ENCODE results near the gene SATB1.

Gene SATB1

DNA sequence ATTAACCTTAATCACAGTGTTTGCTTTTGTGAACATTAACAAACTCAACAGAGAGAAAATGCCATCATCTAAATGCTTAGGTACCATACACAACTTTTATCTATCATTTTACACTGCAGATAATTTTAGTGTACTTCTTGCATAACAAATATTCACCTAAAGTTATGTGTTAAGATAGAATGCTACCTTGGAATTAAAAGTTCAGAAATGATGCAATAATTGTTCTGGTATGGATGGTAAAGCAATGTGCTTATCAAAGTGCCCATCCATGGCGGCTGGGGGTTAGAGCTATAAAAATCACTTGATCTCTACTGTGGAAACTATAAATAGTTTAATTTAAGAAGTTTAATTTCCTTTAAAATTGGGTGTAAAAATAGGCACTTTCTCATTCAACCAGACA, 28.7 kb downstream of the SATB1 start:
- DNase-seq = no peak

DNA sequence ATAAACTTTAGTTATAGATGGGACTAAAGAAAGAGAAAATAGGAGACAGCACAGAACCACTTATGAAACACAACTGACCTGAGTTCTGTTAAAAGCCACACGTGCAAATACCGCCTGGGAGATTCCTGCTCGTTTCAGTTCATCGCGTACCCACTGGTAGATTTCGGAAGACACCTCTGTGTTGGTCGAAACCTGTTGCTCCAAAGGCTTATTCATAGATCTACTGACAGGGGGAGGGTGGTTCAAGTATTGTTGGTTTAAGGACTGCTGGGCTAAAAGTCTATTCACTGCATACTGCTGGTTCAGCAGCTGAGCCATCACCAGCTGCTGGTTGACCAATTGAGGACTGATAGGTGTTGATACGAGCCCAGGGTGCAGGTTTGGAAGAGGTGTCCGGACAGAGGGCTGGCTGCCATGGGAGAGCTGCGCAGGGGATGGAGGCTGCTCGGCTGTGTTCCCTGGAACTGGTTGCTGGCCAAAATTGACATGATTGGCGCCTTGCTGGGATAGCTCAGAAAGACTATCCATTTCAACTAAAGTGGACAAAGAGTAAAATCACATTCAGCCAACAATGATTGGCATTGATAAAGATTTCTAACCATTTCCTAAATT, 30.6 kb downstream of the SATB1 start:
- DNase-seq = no peak

DNA sequence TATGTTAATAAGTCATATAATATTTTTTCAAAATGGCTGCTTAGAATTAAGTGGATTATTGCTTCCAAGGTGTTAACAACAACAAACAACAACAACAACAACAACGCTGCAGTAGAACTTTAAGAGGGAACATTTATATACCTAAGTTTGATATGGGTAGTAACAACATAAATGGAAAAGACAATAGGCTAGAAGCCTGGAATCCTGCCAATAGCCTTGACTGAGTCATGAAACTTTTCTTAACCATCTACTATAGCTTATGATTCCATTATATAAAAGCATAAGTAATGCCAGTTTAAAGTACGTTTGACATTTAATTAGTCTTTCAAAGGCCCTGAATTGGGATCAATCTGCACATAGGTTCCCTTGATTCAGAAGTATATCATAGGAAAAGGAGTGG, 31.2 kb downstream of the SATB1 start:
- DNase-seq = no peak

DNA sequence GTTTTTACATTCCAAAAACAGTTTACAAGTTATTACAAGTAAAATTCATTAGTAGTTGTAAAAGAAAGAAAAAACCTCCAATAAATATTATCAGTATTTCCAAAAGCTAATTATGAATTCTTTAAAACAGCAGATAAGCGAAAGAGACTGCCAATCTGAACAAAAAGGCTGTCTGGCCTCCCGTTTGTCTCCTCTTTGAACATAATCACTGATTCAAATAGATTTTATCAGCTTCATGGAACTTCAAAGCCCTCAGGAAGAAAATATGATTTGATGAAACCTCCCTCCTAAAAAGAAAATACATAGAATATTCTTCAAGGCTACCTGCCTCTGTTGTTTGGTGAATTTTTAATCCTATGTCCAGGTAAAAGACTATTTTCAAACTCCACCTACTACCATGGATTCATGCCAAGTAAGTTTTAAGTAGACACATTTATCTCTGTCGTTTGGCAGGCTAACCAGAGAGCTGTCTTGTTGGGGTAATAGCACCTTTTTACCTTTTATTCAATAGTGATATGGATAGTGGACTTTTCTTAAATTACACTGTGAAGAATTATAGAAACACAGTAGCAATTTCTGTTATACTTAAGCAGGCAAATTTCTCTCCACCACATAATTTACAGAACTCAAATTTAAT, 35.0 kb downstream of the SATB1 start:
- no peak for DNase-seq

DNA sequence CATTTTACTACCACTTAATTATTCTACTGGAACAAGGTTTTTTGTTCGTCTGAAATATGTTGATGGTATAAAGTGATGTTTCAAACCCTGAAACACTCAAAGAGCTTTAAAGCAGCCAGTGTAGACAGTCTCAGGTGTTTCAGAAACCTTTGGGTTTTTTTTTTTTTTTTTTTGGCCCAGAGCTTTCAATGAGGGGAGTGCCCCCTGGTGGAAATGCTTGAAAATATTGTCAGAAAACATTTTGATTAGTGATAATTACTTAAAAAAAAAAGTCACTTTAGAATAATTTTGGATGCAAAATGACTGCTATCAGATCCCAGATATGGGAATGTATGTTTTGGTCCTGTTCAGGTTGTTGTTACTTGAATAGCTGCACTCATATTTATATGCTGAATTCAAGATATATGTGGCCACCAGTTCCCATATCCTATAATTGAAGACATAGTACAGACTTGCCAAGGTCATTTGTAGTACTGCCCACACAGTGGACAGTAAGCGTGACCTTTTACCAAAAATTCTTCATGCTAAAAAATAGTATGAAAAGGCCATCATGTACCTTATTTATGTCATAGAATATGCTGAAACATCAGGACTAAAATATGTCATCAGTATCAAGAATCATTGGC, 35.9 kb downstream of the SATB1 start:
- DNase-seq = peak; percentile 39

DNA sequence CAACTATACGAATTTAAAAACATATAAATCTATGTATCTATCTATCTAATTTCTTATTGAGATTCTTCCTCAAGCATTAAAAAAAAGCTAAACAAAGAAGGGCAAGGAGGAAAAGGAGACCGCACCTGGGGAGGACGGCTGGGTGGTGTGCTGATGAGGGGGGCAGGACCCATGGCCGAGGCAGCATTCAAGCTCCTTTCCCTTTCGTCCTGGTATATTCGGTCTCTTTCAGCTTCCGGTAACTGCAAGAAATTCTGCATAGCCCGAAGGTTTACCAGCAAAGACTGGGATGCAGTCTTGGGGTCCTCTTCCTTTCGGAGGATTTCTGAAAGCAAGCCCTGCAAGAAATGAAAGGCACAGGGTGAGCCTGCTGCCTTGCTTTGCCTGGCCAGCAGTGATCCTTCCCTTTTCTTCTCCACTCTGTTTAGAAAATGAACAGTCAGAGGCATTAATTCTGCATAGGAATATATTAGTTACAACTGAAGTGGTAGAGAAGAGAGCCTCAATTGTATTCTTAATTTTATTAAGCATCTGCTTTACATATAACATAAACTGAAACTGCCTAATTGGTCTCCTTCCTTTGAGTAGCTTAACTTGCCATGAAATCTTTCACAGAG, 38.8 kb downstream of the SATB1 start:
- DNase-seq = no peak

DNA sequence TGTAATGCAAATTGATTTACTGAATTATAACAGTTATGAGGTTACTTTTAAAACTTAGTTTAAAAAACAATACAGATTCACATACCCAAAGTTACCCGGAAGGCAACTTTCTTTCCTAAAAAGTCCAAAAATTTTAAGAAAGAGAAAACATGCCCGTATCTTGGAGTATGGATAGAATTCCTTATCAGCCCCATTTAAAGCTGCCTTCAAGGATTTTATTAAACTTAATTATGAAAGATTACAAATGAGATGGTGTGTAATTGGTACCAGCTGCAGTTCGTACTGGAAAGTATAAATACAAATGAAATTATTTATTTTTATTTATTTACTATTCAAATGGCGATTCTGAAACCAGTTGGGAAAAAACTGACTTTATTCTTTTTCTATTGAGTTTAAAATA, 39.4 kb downstream of the SATB1 start:
- DNase-seq = no peak

DNA sequence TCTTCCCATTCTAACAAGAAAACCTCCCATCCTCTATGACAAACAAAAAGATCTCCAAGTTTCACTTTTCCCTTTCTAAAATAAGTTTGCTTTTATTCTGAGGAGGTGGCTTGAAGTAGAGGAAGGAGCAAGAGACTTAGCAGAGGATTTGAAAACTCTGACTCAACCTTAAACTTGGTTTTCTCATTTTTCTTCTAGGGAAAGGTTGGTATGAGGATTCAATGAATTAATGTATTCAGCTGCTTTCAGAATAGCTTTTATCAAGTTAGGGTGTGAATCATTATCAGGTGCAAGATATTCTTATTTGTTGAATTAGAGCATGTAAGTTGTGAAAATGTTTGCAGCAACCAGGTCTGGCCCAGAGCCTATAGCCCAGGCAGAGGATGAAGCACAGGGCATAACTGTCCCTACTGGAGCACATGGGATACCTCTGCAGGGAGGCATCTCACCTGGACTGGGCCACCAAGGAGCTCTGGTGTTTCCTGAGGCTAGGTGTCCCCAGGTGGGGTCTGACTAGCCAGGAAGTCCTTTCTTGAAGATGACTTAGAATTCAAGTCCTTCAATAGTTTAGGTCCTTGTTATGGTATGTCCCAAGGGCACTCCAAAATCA, 42.3 kb downstream of the SATB1 start:
- DNase-seq = no peak

DNA sequence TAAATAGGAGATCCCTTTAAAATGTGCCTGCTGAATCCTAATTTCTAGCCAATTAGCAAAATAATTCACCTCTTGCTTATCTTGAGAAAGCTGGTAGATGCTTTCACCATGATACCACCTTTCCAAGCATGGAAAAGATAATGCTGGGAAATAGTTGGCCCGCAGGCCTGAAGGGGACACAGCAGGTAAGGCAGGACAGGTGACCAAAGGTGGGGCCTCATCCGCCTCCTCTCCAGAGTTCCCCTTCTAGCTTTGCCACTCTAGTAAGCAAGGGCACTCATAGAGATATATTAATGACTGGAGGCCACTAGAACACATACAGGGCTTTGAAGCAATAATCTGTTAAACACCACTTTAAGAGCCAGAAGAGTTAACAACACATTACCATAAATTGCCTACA, 45.5 kb downstream of the SATB1 start:
- DNase-seq = no peak

DNA sequence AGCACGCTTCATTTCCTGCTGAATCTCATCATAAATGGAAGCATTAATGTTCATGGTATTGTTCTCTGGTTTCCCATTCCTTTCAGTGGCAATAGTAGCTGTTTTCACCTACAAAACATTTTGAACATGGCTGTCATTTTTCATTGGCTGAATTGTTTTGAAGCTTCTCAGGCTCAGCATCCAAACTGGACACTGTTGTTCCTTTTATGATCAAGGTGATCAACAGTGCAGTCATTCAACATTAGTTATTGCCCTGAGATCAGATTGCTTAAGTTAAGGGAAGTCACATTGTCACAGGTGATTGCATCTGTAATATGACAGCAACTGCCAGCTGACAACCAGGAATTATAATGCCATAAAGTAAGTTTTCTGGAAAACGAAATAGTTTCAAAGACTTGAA, 46.9 kb downstream of the SATB1 start:
- no peak for DNase-seq

DNA sequence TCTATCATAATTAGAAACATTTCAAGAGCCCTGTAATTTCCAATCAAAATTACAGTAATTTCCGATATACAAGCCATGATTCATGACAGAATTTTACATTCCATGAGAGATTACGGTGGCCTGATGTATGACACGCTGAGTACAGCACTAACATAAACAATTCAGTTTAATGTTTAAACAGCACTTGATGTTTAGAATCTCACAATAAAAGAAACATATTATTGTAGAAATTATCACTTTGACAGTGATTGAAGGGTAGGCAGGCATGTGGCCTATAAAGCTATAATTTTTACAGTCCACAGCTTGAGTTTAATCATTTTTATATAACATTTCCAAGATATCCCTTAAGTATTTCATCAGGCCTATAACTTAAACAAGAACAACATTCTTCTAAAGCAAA, 48.5 kb downstream of the SATB1 start:
- DNase-seq = no peak

DNA sequence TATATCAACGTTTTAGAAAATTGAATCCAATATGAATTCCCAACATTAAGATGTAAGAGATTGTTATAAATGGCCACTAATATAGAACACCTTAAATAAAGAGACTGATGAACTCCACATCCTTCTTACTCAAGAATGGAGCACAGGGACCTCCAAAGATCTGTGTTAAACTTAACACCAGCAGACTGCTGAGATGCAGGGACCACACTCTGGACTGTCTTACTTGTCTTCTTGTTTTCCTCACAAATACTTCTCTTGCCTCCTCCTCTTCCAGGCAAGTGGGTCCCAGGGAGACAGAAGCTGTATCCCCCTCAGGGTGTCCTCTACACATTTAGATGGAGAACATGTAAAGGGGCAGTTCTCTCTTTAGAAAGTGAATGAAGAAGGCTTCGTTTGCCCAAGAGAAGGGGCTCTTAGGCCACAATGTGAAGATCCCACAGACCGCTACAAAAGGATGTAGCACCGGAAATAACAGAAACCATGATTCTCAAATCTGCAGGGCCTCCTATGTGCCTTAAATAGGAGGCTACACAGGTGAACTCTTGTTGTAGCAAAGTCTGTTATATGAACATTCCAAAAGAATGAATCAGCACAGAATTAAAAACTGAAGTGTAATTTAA, 52.2 kb downstream of the SATB1 start:
- peak; percentile 19 for DNase-seq

DNA sequence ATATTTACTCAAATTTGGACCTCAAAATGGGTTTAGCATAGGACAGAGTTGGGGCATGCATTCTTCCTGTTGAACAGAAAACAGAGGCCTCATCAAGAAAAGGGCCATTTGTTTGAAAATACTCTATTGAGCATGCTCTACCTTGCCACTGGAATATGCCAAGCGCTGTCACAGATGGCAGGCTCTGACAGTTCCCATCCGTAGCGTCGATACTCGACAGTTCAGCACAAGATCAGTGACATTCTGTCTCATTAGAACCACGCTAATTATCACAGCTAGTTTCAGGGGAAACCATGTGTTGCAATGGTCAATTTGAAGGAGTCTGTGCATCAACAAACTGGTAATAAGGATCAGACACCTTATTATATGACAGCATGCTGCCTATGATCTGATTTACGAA, 54.5 kb downstream of the SATB1 start:
- no peak for DNase-seq

DNA sequence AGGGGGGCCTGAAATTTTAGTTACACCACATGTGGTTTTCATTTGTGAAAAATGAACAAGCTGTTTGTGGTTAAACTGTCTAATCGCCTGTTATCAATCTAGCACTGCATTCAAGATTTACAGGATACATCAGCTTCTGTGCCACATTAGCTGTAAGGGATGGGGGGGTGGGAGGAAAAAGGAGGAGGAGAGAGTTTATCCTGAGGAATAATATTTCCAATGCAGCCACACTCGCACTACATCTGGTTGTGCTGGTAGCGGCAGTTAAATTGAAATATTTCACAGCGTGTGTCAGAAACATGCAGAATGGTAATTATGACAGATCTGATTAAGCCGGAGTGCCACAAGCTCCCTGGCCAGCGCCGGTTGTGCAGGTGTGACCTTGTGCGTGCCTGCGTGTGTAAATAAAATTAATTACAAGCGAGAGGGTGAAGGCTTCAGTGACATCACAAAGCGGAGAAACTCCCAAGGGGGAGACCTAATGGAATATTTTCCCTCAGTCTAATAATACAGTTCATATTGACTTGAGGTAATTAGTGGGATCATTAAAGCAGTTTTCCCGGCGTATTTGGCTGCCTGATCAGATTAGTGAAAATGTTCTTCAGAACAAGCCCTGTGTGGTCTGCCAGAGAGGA, 55.5 kb downstream of the SATB1 start:
- no peak for DNase-seq

DNA sequence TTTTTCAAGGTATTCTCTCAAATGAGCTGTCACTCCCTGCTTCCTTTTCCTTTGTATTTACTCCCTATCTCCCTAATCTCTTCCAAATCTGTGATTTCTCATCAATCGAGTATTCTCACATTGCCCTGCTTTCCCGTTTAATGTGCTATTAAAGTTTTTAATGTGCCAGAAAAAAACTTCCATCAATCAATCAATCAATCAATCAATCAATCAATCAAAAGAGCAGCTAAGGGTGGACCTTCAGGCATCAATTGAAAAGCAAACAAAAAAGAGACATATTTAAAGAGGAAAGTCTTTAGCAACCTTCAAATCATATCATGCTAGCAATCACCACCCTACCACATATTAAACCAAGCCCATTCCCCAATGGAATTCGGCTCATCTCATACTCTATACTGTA, 58.9 kb downstream of the SATB1 start:
- no peak for DNase-seq

DNA sequence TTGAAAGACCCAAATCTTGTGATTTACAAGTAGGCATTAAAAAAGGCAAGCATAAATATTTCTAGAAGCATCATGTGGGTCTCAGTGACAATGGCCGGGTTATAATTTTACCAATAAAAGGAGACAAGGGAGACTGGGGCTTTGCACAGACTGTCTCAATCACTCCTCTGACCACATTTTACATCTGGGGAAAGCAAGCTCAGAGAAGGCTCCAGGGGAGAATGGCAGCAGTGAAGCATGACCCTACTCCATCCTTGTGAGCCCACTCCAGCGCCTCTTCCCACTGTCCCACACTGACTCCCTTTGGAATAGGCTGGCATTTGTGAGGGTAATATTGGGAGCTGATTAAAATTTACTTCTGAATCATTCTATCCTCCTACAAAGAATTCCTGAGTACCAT, 61.8 kb downstream of the SATB1 start:
- no peak for DNase-seq

DNA sequence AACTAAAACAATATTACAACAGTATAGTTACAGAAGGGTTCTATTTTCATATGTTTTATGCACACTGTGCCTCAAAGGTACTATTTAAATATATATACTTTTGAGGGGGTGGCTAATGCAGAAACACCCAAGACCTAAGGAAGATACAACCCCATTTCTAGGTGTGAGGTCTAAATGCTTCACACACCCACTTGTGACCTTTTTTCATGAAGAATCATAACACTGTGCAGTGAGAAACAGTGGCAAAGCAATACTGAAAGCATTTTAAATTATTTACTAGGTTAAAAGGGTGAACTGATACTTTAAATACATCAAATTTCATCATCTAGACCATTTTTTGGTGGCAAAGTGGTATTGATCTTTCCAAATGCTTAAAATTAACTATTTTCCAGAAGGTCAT, 67.4 kb downstream of the SATB1 start:
- no peak for DNase-seq

DNA sequence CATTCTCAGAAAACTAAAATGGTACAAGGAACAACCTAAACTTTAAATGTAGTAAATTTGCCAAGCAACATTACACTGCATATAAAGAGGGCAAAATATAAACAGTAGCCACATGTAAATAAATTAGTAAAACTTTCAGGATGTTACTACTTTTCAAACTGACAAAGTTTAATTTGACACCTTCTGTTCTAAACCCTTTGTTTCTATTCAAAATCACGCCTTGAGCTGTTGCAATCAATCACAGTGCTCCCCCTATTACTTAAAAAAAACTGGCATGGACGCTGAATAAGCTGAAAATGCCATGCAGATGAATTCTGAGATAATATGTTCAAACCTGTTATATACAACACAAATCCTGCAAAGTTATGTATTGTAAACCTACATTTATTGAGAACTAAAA, 69.3 kb downstream of the SATB1 start:
- DNase-seq = no peak

DNA sequence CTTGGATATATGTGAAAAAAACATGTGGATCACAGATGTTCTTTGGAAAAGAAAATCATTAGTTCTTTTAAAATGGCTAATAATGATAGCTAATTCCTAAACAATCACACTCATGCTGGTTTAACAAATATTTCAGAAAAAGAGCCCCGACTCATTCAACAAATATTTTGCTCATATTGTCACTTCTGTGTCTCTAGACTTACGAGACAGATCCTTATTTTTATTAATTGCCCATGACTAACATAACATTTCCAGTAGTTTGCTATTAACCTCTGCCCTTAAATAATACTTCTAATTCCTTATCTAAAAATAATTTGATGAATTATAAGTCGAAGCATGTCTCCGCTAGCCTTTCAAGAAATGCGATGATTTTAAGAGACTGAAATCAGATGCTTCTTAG, 70.4 kb downstream of the SATB1 start:
- DNase-seq = no peak

DNA sequence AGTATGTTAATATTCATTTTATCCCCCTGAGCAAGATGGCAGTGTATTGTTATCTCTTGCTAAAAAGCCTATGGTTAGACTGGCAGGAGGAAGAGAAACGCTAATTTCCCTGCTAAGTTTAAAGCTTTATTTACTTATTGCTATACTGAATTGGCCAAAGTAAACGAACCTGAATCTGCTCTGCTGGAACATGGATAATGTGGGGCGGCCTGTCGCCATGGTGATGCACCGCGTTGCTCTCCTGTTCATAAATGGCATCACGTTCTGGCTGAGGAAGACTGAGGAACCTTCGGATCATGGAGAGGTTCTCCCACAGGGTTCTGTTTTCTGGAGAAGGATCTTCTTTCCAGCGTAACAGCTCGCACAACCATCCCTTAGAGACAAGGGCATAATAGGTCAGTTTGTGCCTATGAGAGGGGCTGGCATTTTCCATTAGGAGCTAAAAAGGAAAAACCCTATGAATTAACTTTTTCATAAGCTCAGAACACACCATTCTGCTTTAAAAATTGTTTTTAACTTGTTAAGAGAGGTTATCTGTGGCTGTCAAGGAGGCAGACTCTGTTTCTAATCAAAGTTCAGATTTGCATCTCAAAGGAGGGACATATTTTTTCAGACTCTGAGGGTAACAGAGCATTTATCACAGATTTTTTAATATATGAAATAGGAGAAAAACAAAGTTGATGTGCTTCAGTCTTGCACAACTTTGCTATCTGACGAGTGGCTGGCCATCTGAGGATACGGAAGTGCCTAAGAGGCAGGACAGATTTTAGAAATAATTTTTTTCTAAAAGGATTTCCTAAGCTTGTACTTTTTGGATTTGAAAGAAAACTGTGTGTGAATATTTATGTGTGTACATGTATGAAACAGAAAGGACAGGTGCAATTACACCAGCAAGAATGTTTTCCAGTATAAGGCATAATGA, 73.1 kb downstream of the SATB1 start:
- DNase-seq = no peak

DNA sequence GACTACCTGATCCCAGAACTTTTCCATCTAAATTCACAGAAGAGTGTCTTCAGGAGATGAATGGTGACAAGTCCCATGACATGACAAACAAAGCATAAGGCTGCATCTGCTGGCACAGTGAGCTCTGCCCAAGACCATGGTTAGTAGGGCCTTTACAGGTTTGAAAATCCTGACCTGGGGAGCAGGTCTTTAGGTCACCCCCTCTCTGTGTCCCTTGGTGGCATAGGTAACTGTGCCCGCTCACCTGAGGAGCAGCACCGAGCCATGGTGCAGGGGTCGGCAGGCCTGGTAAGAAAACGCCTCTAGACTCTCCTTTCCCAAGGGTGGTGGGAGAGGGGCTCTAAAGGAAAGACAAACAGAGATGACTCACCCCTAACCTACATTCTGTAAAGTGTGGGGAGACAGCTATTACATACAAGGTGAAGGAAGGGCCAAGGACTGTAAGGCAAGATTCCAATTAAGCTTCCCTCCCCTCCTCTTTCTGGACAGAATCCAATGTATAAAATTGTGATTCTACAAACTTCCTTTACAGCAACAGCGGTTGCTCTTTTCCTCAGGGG, 74.0 kb downstream of the SATB1 start:
- DNase-seq = no peak
